Right lobe of liver (tissue), 4 donors: ENCODE measurements around the gene LSMEM2.

Source experiments
- POLR2A ChIP-seq: fragments of 450-650 bp; IDR thresholded peaks from one replicate; pipeline ENCODE4 v1.6.1; 2017; ENCODE audit warnings: antibody characterized with exemption, mild to moderate bottlenecking
- TF ChIP-seq, protein P1 (sequence below), 4 donors: fragments of 200-600 bp in 3 of 4; fragments of 450-650 bp in 1 of 4; IDR thresholded peaks; one replicate each; pipeline versions ENCODE4 v1.5.1 to v1.8.0; 2016 to 2022; ENCODE audit warnings: antibody characterized with exemption in 4 of 4, mild to moderate bottlenecking in 2 of 4
- donor health status: DM: no; HTN: no; CAD: no.
- donor health status: DM: no; HTN: no; CAD: no.
- donor health status: DM: no; HTN: yes; CAD: no.

DNA sequence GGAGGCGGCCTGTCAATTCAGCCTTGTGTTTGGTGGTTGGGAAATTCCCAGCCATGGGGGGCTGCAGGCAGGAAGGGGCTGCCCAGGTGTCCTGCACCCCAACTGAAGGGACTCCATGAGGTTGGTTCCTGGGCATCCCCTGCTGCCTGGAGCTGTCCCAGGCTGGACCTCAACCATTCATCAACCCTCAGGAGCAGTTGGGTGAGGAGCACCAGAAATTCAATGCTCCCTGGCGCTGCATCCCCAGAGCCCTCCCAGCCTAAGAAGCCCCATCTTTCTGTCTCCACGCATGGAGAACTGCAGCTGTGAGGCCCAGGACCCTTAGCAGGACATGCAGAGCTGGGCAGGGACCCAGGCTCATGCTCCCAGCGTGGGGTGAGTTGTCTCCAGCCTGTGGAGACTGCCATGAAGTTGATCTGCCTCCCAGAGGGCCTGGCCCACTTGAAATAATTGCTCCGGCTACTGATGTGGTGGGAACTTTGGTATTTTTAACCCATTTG, 17.9 kb upstream of the LSMEM2 start:
- TF ChIP-seq, protein P1, sequence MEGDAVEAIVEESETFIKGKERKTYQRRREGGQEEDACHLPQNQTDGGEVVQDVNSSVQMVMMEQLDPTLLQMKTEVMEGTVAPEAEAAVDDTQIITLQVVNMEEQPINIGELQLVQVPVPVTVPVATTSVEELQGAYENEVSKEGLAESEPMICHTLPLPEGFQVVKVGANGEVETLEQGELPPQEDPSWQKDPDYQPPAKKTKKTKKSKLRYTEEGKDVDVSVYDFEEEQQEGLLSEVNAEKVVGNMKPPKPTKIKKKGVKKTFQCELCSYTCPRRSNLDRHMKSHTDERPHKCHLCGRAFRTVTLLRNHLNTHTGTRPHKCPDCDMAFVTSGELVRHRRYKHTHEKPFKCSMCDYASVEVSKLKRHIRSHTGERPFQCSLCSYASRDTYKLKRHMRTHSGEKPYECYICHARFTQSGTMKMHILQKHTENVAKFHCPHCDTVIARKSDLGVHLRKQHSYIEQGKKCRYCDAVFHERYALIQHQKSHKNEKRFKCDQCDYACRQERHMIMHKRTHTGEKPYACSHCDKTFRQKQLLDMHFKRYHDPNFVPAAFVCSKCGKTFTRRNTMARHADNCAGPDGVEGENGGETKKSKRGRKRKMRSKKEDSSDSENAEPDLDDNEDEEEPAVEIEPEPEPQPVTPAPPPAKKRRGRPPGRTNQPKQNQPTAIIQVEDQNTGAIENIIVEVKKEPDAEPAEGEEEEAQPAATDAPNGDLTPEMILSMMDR (IDR thresholded peaks at IDR 0.05) = no peak
- TF ChIP-seq POLR2A = no peak
